GM18502 (cell line): ENCODE measurements around the gene ATL2.
"Not testable (repeated sequence)": the region's sequence is repeated elsewhere in the genome, so short reads cannot be mapped to it uniquely, and the experiment has no call there.

ENCODE experiments used
- ATAC-seq: cut with Tn5 transposase; IDR thresholded peaks from one replicate; pipeline ENCODE4 v1.9.1; 2021; ENCODE audit warnings: mild to moderate bottlenecking; ENCODE audit not compliant: unreplicated experiment, poor library complexity

ATL2 gene

DNA sequence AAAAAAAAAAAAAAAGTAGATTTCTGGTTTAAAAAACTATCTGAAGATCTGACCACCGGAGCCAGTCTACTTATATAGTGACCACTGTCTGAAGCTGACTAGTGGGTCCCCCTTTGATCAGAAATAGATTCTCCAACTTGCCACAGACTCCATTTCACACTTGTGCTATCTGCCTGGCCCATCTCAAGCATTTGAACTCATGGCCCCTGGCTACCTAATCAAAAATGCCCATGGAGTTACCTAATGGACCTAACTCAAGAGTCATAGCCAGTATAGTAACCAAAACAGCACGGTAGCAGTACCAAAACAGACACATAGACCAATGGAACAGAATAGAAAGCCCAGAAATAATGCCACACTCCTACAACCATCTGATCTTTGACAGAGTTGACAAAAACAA lies 17.0 kb upstream of the ATL2 start:
- ATAC-seq = no peak

DNA sequence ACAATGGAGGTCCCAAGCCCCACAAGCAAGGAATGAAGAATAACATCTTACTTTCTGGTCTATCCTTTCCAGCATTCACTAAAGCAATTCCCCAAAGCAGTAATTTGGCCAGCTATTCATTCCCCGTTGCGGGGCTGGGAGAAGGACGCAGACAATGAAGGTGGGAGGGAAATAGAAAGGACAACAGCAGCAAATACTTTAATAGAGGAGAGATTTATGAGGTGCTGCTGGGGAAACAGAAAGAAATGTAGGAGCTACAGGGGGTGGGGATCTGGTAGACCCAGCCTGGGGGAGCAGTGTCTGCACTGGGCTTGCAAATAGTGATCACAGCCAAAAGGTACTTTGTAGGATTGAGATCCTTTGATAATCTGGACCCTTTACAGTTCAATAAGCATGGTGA lies 13.9 kb upstream of the ATL2 start:
- no peak for ATAC-seq

DNA sequence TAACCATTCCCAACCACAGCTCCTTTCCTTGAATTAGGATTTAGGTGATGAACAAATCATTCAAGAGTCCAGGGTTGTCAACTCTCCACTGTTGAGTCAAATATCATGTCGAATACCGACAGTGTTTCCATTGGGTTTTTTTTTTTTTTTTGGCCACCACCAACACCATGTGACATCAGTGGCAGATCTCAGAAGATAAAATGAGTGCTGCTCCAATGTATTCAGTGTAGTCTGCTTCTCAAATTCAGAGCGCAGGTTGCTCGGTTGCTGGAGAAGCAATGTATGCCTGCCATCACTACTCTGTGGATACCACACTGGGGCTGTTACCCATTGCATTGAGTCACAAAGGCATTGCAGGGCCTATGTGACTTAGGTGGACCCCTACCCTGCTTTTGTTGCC lies 10.8 kb upstream of the ATL2 start:
- no peak for ATAC-seq

DNA sequence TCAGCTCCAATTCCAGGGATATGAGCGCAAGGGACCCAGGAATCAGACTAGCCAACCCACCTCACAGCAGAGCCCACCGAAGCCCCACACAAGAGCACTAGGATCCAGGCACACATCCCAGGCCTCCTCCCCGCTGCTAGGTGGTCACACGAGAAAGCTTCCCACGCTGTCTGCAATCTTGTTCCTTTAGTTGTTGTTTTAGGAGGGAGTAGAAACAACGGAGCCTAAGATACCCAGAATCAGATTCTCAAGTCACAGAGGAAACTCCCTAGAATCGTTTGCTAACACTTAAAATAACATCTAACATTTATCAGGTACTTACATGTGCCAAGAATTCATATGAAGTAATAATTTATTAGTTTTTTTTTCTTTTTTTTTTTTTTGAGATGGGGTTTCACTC lies 9.7 kb upstream of the ATL2 start:
- no peak for ATAC-seq

DNA sequence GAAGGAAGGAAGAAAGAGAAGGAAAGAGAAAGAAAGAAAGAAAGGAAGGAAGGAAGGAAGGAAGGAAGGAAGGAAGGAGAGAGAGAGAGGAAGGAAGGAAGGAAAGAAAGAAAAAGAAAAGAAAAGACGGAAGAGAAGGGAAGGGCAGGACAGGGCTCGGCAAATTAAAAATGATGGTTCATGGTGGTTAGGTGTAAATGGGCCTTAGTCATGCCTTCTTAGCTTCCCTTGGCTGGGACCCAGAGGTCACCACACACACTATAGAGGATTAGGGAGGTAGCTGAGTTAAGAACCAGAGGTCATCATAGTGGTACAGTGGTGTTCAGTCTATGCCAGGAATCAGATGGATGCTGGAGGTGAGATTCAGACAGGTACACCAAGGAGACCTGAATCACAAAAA lies 9.3 kb upstream of the ATL2 start:
- no peak for ATAC-seq

DNA sequence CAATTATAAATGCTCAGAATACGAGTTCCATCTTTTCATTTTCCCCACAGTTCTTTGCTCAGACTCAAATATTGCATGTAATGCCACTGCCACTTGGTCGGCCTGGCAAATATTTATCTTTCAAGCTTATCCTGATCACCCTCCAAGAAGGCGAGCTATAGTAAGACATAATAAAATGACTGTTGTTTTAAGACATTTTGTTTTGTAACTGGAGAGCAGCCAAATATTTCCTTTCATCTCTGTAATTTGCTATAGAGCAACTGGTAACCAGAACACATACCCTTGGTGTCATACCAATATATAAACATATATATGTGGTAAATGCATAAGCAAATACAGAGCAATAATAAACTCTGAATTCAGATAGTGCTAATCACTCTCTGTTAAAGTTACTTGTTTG lies 7.3 kb upstream of the ATL2 start:
- no peak for ATAC-seq

DNA sequence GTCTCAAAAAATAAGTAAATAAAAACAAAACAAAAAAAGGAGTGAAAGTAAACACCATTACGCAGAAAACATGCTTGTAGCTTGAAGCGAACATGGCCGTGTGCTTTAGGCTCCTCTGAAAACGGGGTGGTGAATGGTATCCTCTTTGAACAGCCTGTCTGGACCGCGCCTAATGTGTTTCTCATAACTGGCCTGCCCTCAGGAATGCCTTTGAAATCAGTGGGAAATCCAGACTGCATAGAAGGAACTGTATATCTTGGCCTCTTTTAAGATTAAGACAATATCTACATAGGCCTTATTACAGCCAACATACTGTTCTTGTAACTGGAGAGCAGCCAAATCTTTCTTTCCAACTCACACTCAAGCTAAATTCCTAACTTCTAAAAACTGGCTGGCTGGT lies 6.7 kb upstream of the ATL2 start:
- not testable (repeated sequence) for ATAC-seq

DNA sequence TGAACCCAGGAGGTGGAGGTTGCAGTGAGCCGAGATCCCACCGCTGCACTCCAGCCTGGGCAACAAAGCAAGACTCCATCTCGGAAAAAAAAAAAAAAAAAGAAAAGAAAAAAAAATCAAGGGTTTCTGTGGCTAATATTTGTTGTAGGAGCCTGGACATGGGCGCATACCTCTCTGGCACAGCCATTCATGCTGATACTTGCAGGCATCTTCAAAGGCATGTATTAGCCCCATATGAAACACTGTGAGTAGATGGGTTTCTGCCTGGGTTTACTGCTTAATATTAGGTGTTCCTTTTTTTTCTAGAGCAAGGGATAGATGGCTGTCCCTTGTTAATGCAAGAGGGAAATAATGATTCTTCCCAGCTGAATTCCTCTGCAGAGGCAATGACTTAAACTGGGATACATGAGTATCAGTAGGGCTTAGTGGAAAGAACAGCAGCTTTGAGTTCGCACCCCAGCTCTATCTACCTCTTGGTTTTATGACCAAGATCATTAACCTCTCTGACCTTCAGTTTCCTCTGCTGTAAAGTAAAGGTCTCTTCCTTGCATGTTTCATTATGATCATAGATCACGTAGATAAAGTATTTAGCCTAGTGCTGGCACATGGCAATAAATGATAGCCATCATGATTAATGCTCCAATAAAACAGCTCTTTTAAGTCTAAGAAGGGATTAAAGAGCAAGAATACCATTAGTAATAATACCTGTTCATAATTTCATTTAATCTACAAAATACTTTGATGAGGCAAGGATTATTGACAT lies 4.5 kb upstream of the ATL2 start:
- ATAC-seq = no peak

DNA sequence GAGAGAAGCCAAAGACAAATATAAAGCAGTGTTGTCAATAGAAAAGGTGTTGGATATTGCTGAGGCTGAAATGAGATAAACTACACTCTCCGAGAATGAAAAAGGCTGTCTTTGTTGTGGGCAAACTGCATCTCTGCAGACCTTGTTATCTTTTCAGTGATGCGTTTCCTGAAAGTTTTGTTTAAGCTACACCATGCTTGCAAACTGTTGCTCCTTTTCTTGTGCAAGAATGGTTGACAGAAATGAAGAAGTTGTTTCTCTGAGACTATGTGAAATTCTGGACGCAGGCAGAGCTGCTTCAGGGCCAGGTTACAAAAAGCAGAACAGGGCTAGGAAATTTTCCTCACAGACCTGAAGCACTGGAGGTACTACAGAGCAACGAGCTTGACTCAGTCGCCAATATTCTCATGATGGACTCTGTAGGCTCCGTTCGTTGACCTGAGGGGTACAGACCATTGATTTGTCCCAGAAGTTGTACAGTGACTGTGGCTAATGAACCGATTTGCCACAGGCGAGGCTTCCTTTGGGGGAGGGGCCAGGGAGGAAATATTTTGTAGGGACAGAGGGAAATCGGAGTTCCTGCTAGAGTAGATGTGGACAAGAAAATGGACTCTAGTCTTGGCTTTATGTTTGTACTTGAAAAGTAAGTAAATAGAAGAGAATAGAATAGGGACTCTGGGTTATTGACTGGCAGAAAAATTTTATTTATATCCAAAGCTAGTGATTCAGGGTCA lies 3.5 kb upstream of the ATL2 start:
- no peak for ATAC-seq

DNA sequence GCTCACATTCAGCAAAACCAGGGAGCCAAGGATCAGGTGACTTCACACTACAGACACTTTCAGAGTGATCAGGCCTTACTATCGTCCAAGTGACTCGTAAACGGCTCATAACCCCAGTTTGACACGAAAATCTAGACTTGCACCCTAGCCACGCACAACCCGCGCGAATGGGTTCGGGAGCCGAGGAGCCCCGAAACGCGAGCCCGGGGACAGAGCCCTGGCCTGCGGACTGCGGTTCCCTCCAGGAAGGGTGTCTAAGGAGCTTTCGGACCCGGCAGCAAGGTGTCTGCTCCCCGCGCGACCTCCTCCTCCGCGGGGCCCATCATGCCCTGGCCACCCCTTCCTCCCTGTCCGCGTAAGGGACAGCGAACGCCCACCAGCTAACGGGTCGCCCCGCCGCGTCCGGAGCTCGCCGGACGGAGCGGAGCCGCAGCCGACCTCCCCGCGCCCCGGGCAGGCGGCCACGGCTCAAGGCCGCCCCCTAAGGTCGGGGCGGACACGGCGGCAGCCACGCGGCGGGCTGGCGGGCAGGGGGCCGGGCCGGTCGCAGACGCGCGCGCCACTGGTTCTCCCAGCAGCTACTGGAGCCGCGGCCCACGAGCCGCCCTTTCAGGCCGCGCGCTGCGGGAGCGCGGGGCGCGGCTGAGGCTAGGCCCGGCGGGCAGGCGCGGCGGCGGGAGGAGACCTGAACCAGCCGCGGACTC lies 575 bp downstream of the ATL2 start:
- peak; percentile 68 for ATAC-seq

DNA sequence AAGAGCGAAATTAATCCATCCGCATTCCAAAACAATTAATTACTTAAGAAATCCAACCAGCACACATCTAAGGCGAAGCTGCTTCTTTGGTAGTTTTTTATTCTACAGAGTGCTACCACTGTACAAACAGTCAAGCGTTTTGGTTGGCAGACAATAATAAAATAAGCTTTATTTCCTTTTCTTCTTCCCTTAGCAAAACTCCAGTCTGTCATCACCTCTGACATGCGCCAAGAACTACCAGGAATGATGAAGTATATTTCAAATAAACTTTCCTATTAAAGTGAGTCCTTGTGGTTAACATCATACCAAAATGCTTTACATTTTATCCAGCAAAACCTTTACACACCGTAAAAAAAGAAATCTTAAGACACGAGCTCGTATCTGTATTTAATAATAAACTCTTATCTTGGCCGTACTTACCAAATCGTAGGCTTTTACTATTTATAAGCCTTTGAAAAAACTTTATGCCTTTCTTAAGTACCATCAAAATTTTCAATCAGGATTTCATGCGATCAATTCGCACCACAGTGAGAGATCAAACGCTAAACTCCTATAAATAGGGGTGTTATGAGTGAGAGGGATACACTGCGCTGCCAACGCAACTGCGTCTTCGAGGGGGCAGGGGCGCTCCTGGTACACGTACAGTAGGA lies 1.3 kb downstream of the ATL2 start:
- ATAC-seq = no peak

DNA sequence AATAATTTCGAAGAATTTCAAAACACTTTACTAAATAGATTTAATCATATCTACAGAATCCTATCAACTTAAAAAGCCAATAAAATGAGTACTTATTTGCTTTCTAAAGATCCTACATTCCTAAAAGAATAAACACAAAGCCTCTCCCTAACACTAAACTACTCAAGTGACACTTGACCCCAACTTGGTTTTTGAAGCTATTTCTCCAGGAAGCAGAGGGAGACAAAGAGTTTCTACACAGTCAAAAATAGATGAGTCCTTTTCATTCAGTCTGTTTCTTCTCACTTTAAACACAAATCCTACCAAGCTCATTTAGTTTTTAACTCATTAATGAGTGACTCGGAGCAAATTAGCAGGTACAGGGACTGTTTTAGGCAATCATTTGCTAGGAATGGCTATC lies 2.1 kb downstream of the ATL2 start:
- ATAC-seq = no peak

DNA sequence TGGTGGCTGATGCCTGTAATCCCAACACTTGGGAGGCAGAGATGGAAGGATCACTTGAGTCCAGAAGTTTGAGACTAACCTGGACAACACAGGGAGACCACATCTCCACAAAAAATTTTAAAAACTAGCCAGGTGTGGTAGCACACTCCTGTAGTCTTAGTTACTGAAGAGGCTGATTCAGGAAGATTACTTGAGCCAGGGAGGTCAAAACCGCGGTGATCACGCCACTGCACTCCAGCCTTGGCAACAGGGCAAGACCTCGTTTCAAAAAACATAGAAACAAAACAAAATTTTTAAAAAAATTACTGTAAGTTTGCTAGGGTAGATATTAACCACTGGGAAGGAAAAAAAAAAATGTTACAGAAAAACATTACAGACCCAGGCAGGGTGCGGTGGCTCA lies 5.8 kb downstream of the ATL2 start:
- ATAC-seq = no peak

DNA sequence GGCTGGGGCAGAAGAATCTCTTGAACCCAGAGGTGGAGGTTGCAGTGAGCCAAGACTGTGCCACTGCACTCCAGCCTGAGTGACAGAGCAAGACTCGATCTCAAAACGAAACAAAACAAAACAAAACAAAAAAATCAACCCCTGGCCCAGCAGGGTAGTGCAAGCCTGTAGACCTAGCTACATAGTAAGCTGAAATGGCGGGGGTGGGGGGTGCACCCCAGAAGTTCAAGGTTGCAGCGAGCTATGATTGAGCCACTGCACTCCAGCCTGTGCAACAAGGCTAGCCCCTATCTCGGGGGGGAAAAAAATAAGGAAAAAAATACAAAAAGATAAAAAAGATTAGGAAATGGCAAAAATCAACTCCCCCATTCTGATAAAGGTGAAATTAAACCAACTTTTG lies 6.4 kb downstream of the ATL2 start:
- no peak for ATAC-seq

DNA sequence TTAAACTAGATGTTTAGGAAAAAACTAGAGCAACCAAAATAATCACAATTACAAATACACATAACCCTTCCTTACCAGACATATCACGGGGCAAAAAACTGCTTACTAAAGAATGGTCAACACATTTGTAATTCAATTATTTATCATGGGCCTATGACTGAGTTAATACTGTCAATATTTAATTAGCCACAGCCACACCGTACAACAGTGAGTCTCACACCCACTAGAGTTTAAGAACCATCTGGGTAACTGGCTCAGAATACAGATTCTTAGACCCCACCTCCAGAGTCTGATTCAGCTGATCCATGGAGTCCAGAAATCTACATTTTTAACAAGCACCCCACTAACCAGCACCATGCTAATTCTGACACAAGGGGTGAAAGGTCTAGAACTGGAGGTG lies 14.8 kb downstream of the ATL2 start:
- ATAC-seq = no peak

DNA sequence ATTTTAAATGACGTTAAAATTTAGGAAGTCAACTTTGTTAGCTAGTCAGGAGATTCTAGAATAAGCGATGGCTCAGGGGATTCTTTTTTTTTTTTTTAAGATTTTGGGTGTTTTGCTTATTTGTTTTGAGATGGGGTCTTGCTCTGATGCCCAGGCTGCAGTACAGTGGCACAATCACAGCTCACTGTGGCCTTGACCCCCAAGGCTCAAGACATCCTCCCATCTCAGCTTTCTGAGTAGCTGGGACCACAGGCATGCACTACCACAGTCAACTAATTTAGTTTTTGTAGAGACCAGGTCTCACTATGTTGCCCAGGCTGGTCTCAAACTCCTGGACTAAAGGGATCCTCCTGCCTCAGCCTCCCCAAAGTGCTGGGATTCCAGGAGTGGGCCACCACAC lies 16.9 kb downstream of the ATL2 start:
- no peak for ATAC-seq

DNA sequence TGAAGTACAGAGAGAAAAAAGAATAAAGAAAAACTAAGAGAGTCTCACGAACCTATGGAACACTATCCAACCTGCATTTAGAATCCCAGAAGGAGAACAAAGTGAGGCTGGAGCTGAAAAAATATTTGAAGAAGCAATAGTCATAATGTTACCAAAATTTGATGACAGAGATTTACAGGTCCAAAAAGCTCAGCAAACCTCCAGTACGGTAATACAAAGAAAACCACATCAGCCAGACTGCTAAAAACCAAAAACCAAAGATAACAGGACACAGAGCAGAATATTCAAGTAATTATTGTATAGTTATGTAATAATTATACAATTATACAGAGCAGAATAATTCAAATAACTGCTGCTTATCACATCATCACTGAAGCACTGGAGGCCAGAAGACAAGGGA lies 23.7 kb downstream of the ATL2 start:
- ATAC-seq = no peak

DNA sequence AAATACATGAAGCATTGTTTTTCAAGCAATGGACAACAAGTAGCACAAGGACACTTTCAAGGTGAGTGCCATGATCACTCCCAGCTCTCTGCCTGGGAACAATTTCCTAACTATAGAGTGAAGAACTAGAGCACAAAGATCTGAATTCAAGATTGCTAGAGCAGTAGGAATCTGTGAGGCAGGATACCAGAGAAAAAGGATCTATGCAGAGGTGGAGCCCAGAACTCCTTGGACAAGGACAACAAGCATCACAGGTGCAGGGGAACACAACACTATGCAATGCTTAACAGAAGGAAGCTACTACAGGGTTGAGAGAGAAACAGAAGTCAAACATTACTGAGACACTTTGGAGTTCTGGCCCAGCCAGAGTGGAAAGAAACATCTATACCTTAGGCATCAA lies 24.7 kb downstream of the ATL2 start:
- ATAC-seq = no peak

DNA sequence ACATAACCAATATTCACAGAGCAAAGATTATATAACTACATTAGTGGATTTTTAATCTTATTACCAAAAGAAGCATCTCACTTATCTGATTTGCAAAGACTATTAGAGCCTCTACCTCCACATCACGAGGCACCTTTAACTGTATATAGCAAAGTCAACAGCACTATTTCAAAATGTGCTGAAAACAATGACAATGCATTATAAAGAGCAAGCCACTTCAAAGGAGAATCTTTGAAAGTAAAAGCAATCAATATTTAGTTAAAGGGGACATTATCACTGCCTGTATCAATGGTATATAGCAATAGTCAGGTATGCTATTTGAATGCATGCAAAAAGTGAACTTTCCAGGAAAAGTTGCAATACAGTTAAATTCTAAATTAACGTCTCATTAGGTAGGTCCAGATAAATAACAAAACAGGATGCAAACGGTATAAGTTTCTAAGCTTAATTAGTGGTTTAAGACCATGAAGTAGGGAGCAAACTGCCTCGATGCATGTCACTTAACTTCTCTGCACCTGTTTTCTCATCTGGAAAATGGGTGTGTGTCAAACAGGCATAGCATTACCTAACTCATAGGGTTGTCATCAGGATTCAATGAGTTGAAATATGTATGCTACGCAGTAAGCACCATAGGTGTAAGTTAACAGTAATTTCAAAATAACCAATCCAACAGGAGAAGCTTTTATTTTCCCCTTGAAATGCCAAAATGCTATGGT lies 31.6 kb downstream of the ATL2 start:
- ATAC-seq = no peak

DNA sequence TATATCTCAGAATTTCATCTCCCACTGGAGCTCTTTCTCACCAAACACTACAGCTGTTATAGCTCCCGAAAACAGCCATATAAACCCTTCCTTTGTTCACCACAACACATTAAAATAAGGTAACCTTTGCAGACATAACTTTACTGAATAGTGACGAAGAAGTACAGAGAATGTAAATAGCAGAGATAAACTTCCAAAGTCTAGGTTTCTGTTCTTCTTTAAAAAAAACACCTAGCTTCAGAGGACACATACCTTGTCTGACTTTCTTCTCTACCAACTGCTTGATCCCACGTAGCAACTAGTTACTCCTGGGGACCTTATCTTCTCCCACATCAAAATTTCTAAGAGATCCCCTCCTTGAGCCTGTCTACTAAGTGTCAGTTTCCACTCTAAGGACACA lies 32.3 kb downstream of the ATL2 start:
- no peak for ATAC-seq
